ENCODE data around the gene SH3GL2. TPM values are rescaled to one million over a fixed set of nuclear protein-coding genes. Genes with fewer than 3 reads are reported as not detected.

SH3GL2 gene
- total and polyA plus RNA-seq, 8 donors, result 0.47 to 17.3 (median 1.7) TPM

GRCh38 chr9:17571825-17572224 lies 7.0 kb upstream of the SH3GL2 start:
- no peak for FAIRE-seq
- WGBS, 2 donors, result 24 to 31% methylated on average over 5 of the region's 5 CpGs

GRCh38 chr9:17574342-17574741 lies 4.5 kb upstream of the SH3GL2 start:
- no peaks in the 10 kb centered on the region for H3K9me3 ChIP-seq
- peaks cover 0 to 5% (median 2%) of the 10 kb centered on the region in 4 donors for H3K27me3 ChIP-seq
- H3K4me1 ChIP-seq, result no peaks in the 10 kb centered on the region
- DNase-seq (no peak), FAIRE-seq (no peak), ATAC-seq (no peak)
- 14 to 37% methylated on average over 2 of the region's 2 CpGs for WGBS, 2 donors
- H3K27ac ChIP-seq, result no peak overlapping the region
- TF ChIP-seq CTCF (IDR thresholded peaks at IDR 0.05), result no peak
- intact Hi-C loops (cut with DNase I), result no loop called here
- H3K4me3 ChIP-seq, result no peak overlapping the region
- H3K36me3 ChIP-seq, result no peaks in the 10 kb centered on the region

More at GRCh38 chr9:17571825-17572224, 7.0 kb upstream of the SH3GL2 start:
- H3K27me3 ChIP-seq, result no peaks in the 10 kb centered on the region
- no peaks in the 10 kb centered on the region for H3K4me1 ChIP-seq
- H3K4me3 ChIP-seq, result no peak overlapping the region
- H3K9me3 ChIP-seq, result no peaks in the 10 kb centered on the region
- TF ChIP-seq CTCF (IDR thresholded peaks at IDR 0.05), result no peak
- no peaks in the 10 kb centered on the region for H3K36me3 ChIP-seq
- DNase-seq, result no peak
- H3K27ac ChIP-seq, result no peak overlapping the region
- intact Hi-C loops (cut with DNase I), result no loop called here
- no peak for ATAC-seq

- H3K36me3 ChIP-seq, result no peaks in the 10 kb centered on the region
- no peaks in the 10 kb centered on the region for H3K9me3 ChIP-seq
- H3K27me3 ChIP-seq, result peaks cover 0 to 10% (median 2%) of the 10 kb centered on the region in 4 donors
- H3K4me1 ChIP-seq, result no peaks in the 10 kb centered on the region
- ATAC-seq (peak in 2 of 4 donors; percentile 60 to 64), DNase-seq (no peak), FAIRE-seq (no peak)
- no peak overlapping the region for H3K27ac ChIP-seq
- TF ChIP-seq CTCF (IDR thresholded peaks at IDR 0.05), result no peak
- WGBS, 2 donors, result 1% methylated on average over 16 to 17 of the region's 17 CpGs
- peak overlapping the region; percentile 23 to 55 (median 38) for H3K4me3 ChIP-seq
- intact Hi-C loops (cut with DNase I), result no loop called here
These were observed 322 bp upstream of the SH3GL2 start for GRCh38 chr9:17578577-17578910.

GRCh38 chr9:17580119-17580518 lies 1.3 kb downstream of the SH3GL2 start:
- Histone ChIP-seq H3K27me3 (peaks cover 0 to 10% (median 2%) of the 10 kb centered on the region in 4 donors), H3K4me1 (no peaks in the 10 kb centered on the region), H3K27ac (no peak overlapping the region), H3K4me3 (no peak overlapping the region), H3K9me3 (no peaks in the 10 kb centered on the region), H3K36me3 (no peaks in the 10 kb centered on the region)
- no peak for ATAC-seq
- WGBS, 2 donors, result 56 to 64% methylated on average over 9 of the region's 9 CpGs
- DNase-seq, result no peak
- no peak for TF ChIP-seq CTCF (IDR thresholded peaks at IDR 0.05)
- FAIRE-seq, result no peak
- intact Hi-C loops (cut with DNase I), result no loop called here

- no peak for FAIRE-seq
- no peak for ATAC-seq
- Histone ChIP-seq H3K36me3 (no peaks in the 10 kb centered on the region), H3K4me1 (no peaks in the 10 kb centered on the region), H3K27me3 (no peaks in the 10 kb centered on the region), H3K9me3 (no peaks in the 10 kb centered on the region), H3K27ac (no peak overlapping the region), H3K4me3 (no peak overlapping the region)
- 78 to 84% methylated on average over 5 of the region's 5 CpGs for WGBS, 2 donors
- intact Hi-C loops (cut with DNase I), result no loop called here
- TF ChIP-seq CTCF (IDR thresholded peaks at IDR 0.05), result no peak
- DNase-seq, result no peak
These were observed 8.2 kb downstream of the SH3GL2 start for GRCh38 chr9:17587113-17587512.
